ENCODE results near the gene MSGN1.

The MSGN1 gene

DNA sequence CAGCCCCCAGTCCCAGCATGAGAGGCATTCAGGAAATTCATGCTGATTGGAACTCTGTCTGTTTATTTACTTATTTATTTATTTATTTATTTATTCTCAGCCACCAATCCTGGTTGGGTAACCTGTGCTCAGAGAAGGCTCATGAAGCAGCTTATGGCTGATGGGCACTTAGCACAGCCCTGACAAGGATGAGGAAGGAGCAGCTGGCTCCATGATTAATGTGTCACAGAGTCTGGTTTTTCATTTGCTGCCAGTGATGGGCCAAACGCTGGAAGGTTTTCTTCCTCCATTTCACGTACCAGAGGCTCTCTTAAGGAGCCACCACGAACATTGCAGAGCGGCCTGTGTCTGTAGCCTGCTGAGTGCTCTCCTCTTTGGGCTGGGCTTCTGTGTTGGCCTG lies 33.9 kb downstream of the MSGN1 start:
- DNase-seq = no peak

- no peak for DNase-seq
Measured at GRCh38 chr2:17851731-17852585, 35.7 kb downstream of the MSGN1 start.

DNA sequence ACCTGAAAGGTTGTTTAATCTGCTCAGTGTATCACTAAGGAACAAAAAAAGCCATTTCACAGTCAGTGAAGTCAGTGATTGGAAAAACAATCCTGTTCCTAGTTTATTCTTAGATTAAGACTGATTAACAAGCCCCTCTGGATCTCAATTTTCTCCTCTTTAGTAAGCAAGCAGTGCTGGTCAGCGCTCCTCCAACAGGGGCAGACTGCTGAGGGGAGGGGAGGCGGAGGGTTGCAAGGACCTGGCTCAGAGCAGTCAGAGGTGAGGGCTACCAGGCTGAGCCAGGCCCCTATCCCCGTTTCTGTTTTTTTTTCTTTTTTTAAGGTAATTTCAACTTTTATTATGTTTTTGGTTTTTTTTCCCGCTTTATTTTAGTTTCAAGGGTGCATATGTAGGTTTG lies 37.5 kb downstream of the MSGN1 start:
- DNase-seq = no peak

- DNase-seq = no peak
Measured at GRCh38 chr2:17857021-17857420, 40.8 kb downstream of the MSGN1 start.

DNA sequence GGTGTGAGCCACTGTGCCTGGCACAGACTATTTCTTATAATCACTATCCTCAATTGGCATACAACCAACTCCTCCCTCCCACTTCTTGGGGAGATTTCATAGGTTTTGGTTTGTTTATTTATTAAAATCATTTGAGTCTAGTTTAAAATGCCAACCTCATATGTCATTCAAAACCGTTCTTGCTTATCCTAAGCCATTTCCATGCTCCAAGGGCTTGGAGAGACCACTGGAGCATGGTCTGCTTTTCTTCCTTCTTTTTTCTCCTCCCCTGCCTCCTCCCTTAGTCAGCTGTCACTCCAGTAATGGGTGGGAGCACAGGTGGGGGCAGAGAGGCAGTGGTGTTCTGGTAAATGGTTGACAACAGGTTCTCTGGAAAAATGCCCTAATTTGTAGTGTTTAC lies 41.8 kb downstream of the MSGN1 start:
- DNase-seq = no peak

DNA sequence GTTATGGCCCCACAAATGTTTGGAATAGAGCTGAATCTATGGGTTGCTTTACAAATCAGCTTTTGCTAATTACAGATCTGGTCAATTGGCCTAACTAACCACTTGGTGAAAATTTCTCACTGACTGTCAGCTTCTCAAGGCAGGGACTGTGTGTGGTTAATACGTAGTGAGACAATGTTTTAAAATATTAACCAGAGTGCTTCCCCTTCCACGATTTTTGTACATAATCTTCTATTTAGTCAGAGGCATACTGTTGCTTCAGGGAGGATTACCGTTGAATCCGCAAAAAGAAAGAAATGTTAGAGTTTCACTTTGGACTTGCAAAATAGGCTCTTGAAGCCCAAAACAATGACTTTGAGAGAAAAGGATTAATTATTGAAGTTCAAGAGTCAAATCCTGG lies 47.3 kb downstream of the MSGN1 start:
- DNase-seq = no peak

GRCh38 chr2:17864676-17865075 lies 48.4 kb downstream of the MSGN1 start:
- no peak for DNase-seq

DNA sequence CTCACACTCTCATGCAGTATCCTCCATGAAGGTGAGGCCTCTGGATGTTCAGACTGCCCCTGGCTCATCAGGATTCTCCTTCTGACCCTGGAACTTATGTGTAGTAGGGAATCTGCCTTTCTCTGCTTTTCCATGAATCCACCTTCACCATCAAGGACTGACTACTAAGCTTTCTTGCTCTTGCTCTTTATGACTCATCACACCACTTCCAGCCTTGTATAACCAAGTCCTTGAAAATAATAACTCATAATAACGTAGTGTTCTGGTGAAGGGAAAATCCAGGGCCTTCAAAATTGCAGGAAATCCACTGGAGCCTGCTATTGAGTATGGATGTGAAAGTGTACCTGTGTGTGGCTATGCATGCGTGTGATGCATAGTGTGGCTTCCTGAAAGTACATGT lies 50.9 kb downstream of the MSGN1 start:
- no peak for DNase-seq
